SK-N-SH treated with all-trans-retinoic acid at 6 μM for 48 hours (cell line): Measurements from ENCODE around the gene PLRG1.

ENCODE experiments used
- ATAC-seq: fragments of 200-7000 bp; cut with Tn5 transposase; 3 replicates; pipeline ENCODE4 v1.9.1; 2020; ENCODE audit warnings: mild to moderate bottlenecking, moderate library complexity
- ARNTL ChIP-seq: fragments of 450-650 bp; formaldehyde crosslinking; IDR thresholded peaks from 2 replicates; pipeline ENCODE4 v1.5.0; 2020; ENCODE audit warnings: low read depth, mild to moderate bottlenecking, moderate library complexity, borderline replicate concordance
- BACH2 ChIP-seq: fragments of 250-450 bp; sonication (Bioruptor Pico); IDR thresholded peaks from 2 replicates; pipeline ENCODE4 v1.9.0; 2021; ENCODE audit warnings: mild to moderate bottlenecking, borderline replicate concordance
- CSDC2 ChIP-seq: fragments of 250-450 bp; sonication (Bioruptor Pico); IDR thresholded peaks from 2 replicates; pipeline ENCODE4 v1.5.0; 2020; ENCODE audit warnings: mild to moderate bottlenecking, moderate library complexity
- ESRRG ChIP-seq: fragments of 250-450 bp; sonication (Bioruptor Pico); IDR thresholded peaks from 2 replicates; pipeline ENCODE4 v1.6.1; 2021; ENCODE audit warnings: mild to moderate bottlenecking
- GLIS3 ChIP-seq: fragments of 250-450 bp; sonication (Bioruptor Pico); IDR thresholded peaks from 2 replicates; pipeline ENCODE4 v1.5.0; 2020; ENCODE audit warnings: mild to moderate bottlenecking, moderate library complexity
- ISL1 ChIP-seq: fragments of 250-450 bp; sonication (Bioruptor Pico); IDR thresholded peaks from 2 replicates; pipeline ENCODE4 v2.1.2; 2022; ENCODE audit warnings: mild to moderate bottlenecking, moderate library complexity
- OSR1 ChIP-seq: fragments of 250-450 bp; sonication (Bioruptor Pico); IDR thresholded peaks from 2 replicates; pipeline ENCODE4 v1.8.0; 2022; ENCODE audit warnings: moderate library complexity, mild to moderate bottlenecking, inconsistent platforms
- POU6F1 ChIP-seq: fragments of 250-450 bp; sonication (Bioruptor Pico); IDR thresholded peaks from 2 replicates; pipeline ENCODE4 v1.8.0; 2021; ENCODE audit warnings: low read depth, mild to moderate bottlenecking, moderate library complexity, borderline replicate concordance
- RARB ChIP-seq: fragments of 250-450 bp; sonication (Bioruptor Pico); IDR thresholded peaks from 2 replicates; pipeline ENCODE4 v1.8.0; 2021; ENCODE audit warnings: mild to moderate bottlenecking, moderate library complexity
- SNAI2 ChIP-seq: fragments of 250-450 bp; sonication (Bioruptor Pico); IDR thresholded peaks from 2 replicates; pipeline ENCODE4 v1.5.0; 2020; ENCODE audit warnings: mild to moderate bottlenecking, moderate library complexity
- TCF4 ChIP-seq: fragments of 250-450 bp; sonication (Bioruptor Pico); IDR thresholded peaks from 2 replicates; pipeline ENCODE4 v1.8.0; 2021; ENCODE audit warnings: mild to moderate bottlenecking, moderate library complexity, borderline replicate concordance
- TOX ChIP-seq: fragments of 250-450 bp; sonication (Bioruptor Pico); IDR thresholded peaks from 2 replicates; pipeline ENCODE4 v1.8.0; 2021; ENCODE audit warnings: mild to moderate bottlenecking, moderate library complexity, borderline replicate concordance
- TSHZ2 ChIP-seq: fragments of 250-450 bp; sonication (Bioruptor Pico); IDR thresholded peaks from 2 replicates; pipeline ENCODE4 v1.5.0; 2020; ENCODE audit warnings: mild to moderate bottlenecking, moderate library complexity
- ZC3H10 ChIP-seq: fragments of 250-450 bp; sonication (Bioruptor Pico); IDR thresholded peaks from 2 replicates; pipeline ENCODE4 v1.5.1; 2021; ENCODE audit warnings: mild to moderate bottlenecking, moderate library complexity
- ZFP3 ChIP-seq: fragments of 250-450 bp; sonication (Bioruptor Pico); IDR thresholded peaks from 2 replicates; pipeline ENCODE4 v1.5.0; 2020; ENCODE audit warnings: mild to moderate bottlenecking, moderate library complexity
- ZFP30 ChIP-seq: fragments of 450-650 bp; formaldehyde crosslinking; IDR thresholded peaks from 2 replicates; pipeline ENCODE4 v1.5.0; 2022; ENCODE audit warnings: mild to moderate bottlenecking, moderate library complexity
- ZNF565 ChIP-seq: fragments of 450-650 bp; formaldehyde crosslinking; conservative IDR thresholded peaks from 2 replicates; pipeline ENCODE4 v1.5.0; 2020; ENCODE audit warnings: low read depth, mild to moderate bottlenecking, moderate library complexity
- ZNF70 ChIP-seq: fragments of 450-650 bp; formaldehyde crosslinking; IDR thresholded peaks from 2 replicates; pipeline ENCODE4 v1.5.0; 2020; ENCODE audit warnings: mild to moderate bottlenecking, moderate library complexity
- ZNF8 ChIP-seq: fragments of 450-650 bp; formaldehyde crosslinking; IDR thresholded peaks from 2 replicates; pipeline ENCODE4 v1.5.0; 2020; ENCODE audit warnings: mild to moderate bottlenecking, moderate library complexity
- TF ChIP-seq, protein P1 (sequence below): fragments of 250-450 bp; sonication (Bioruptor Pico); IDR thresholded peaks from 2 replicates; pipeline ENCODE4 v1.5.1; 2020; ENCODE audit warnings: low read depth, mild to moderate bottlenecking, moderate library complexity

The PLRG1 gene

DNA sequence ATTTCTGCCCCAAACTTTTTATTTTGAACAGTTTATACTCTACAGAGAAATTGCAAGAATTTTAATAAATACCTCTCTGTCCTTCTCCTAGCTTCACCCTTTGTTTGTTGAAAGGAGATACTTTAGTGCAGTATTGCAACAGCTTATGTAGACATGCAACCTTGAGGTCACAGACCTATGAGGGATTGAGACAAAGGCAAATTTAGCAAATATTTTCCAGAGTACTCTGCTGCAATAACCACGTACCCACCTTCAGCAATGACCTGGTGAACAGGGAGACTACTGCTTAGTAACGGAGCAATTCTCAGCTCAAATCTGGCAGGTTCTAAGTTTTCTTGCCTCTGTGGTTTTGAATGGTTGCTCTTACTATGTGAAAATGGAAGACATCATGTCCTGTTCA lies 27.1 kb upstream of the PLRG1 start:
- ATAC-seq, result no peak
- TF ChIP-seq ZFP3 (CRISPR knock-in tag) (no peak), TOX (no peak), ESRRG (no peak), BACH2 (CRISPR knock-in tag) (no peak)

GRCh38 chr4:154574311-154574710 lies 24.1 kb upstream of the PLRG1 start:
- TF ChIP-seq, protein P1, sequence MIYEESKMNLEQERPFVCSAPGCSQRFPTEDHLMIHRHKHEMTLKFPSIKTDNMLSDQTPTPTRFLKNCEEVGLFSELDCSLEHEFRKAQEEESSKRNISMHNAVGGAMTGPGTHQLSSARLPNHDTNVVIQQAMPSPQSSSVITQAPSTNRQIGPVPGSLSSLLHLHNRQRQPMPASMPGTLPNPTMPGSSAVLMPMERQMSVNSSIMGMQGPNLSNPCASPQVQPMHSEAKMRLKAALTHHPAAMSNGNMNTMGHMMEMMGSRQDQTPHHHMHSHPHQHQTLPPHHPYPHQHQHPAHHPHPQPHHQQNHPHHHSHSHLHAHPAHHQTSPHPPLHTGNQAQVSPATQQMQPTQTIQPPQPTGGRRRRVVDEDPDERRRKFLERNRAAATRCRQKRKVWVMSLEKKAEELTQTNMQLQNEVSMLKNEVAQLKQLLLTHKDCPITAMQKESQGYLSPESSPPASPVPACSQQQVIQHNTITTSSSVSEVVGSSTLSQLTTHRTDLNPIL, result no peak
- TF ChIP-seq GLIS3 (CRISPR knock-in tag) (no peak), OSR1 (CRISPR knock-in tag) (no peak), ARNTL (no peak), ZNF70 (CRISPR knock-in tag) (no peak), ZFP30 (CRISPR knock-in tag) (no peak)
- no peak for ATAC-seq

GRCh38 chr4:154573190-154573870 lies 23.1 kb upstream of the PLRG1 start:
- no peak for TF ChIP-seq TCF4
- no peak for ATAC-seq

GRCh38 chr4:154569584-154569983 lies 19.4 kb upstream of the PLRG1 start:
- TF ChIP-seq CSDC2 (no peak), ZNF8 (no peak)
- ATAC-seq, result no peak

DNA sequence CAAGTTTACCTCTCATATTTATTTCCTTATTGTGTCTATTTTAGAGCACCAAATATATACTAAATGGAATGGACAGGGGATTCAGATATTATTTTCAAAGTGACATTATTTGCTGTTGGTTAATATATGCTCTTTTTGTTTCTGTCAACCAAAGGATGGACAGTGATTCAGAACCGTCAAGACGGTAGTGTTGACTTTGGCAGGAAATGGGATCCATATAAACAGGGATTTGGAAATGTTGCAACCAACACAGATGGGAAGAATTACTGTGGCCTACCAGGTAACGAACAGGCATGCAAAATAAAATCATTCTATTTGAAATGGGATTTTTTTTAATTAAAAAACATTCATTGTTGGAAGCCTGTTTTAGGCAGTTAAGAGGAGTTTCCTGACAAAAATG lies 18.8 kb upstream of the PLRG1 start:
- ATAC-seq, result no peak
- no peak for TF ChIP-seq SNAI2 (CRISPR knock-in tag)
- TF ChIP-seq ZNF565 (CRISPR knock-in tag), result no peak
- TF ChIP-seq CSDC2, result no peak
- TF ChIP-seq ZNF8, result no peak
- no peak for TF ChIP-seq ZC3H10 (CRISPR knock-in tag)
- no peak for TF ChIP-seq ARNTL
- TF ChIP-seq ZFP30 (CRISPR knock-in tag), result no peak
- TF ChIP-seq ESRRG, result no peak
- TF ChIP-seq ZFP3 (CRISPR knock-in tag), result no peak
- no peak for TF ChIP-seq POU6F1 (CRISPR knock-in tag)
- TF ChIP-seq TCF4, result no peak

DNA sequence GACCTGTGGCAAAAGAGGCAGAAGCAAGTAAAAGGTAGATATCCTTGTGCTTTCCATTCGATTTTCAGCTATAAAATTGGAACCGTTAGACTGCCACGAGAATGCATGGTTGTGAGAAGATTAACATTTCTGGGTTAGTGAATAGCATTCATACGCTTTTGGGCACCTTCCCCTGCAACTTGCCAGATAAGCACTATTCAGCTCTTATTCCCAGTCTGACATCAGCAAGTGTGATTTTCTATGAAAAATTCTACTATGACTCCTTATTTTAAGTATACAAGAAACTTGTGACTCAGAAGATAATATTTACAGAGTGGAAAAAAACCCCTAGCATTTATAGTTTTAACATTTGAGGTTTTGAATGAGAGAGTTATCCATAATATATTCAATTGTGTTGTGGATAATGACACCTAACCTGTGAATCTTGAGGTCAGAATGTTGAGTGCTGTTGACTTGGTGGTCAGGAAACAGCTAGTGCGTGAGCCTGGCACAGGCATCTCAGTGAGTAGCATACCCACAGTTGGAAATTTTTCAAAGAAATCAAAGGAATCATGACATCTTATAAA lies 16.5 kb upstream of the PLRG1 start:
- TF ChIP-seq OSR1 (CRISPR knock-in tag) (no peak), TSHZ2 (CRISPR knock-in tag) (no peak), RARB (CRISPR knock-in tag) (no peak), SNAI2 (CRISPR knock-in tag) (no peak), ZNF8 (no peak), ISL1 (CRISPR knock-in tag) (no peak), BACH2 (CRISPR knock-in tag) (no peak), CSDC2 (no peak), POU6F1 (CRISPR knock-in tag) (no peak), ZC3H10 (CRISPR knock-in tag) (no peak), ZFP30 (CRISPR knock-in tag) (no peak), GLIS3 (CRISPR knock-in tag) (no peak), ESRRG (no peak), TCF4 (no peak)
- TF ChIP-seq, protein P1, result no peak
- no peak for ATAC-seq
